Activated B cell treated with CpG ODN at 0.5 μM for 24 hours (primary cell): ENCODE results near the gene ASF1B. TPM values are rescaled to one million over a fixed set of nuclear protein-coding genes. Genes with fewer than 3 reads are reported as not detected.

Experiments
- ATAC-seq: fragments of 200-7000 bp; cut with Tn5 transposase; one replicate; pipeline ENCODE4 v1.10.0; 2021; ENCODE audit warnings: low read depth, mild to moderate bottlenecking, moderate library complexity
- CTCF ChIA-PET: fragments of 350-600 bp; sonication (Branson Sonifier 250); formaldehyde crosslinking; loops from one replicate; lab custom pipeline; 2021; ENCODE audit warnings: antibody characterized with exemption; lab: Charles Lee
- POLR2A ChIA-PET: fragments of 350-600 bp; sonication (Branson Sonifier 250); formaldehyde crosslinking; loops from one replicate; lab custom pipeline; 2021; ENCODE audit warnings: antibody characterized with exemption; lab: Charles Lee
- DNase-seq: peaks from one replicate; pipeline ENCODE4 v3.0.0; 2022
- H3K27ac Mint-ChIP-seq: one replicate; pipeline ENCODE4 v1.8.0; 2020; ENCODE audit warnings: mixed read lengths
- H3K27me3 Mint-ChIP-seq: one replicate; pipeline ENCODE4 v1.8.0; 2021; ENCODE audit warnings: mixed read lengths
- H3K36me3 Mint-ChIP-seq: one replicate; pipeline ENCODE4 v1.8.0; 2021; ENCODE audit warnings: low read depth, mixed read lengths
- H3K4me1 Mint-ChIP-seq: one replicate; pipeline ENCODE4 v1.8.0; 2021; ENCODE audit warnings: mixed read lengths
- H3K4me3 Mint-ChIP-seq: one replicate; pipeline ENCODE4 v1.8.0; 2020; ENCODE audit warnings: mild to moderate bottlenecking, mixed read lengths
- H3K9me3 Mint-ChIP-seq: one replicate; pipeline ENCODE4 v1.8.0; 2020; ENCODE audit warnings: mixed read lengths
- CTCF ChIP-seq: fragments of 200-600 bp; IDR thresholded peaks from one replicate; pipeline ENCODE4 v1.8.0; 2022; ENCODE audit warnings: antibody characterized with exemption, mild to moderate bottlenecking
- intact Hi-C: fragments of 100-400 bp; cut with micrococcal nuclease; formaldehyde crosslinking; loops from one replicate; pipeline ENCODE4 v1.15.1; 2024
- total RNA-seq: library from RNA; stranded (reverse); gene quantifications from 2 replicates; pipeline ENCODE4 v1.2.3, GENCODE V29; 2022

ASF1B gene
- total RNA-seq, 1 donor from 2014 or later, result 3.7 TPM

GRCh38 chr19:14097532-14098151 lies 38.7 kb downstream of the ASF1B start:
- no peaks in the 10 kb centered on the region for H3K27me3 Mint-ChIP-seq
- H3K27ac Mint-ChIP-seq, result no peak overlapping the region
- H3K4me3 Mint-ChIP-seq, result no peak overlapping the region
- peaks cover 4% of the 10 kb centered on the region for H3K4me1 Mint-ChIP-seq
- H3K9me3 Mint-ChIP-seq, result peaks cover 3% of the 10 kb centered on the region
- H3K36me3 Mint-ChIP-seq, result peaks cover 28% of the 10 kb centered on the region
- no peak for DNase-seq
- intact Hi-C loops, result no loop called here
- no peak for ATAC-seq
- ChIA-PET POLR2A (no interaction called here), CTCF (no interaction called here)
- no peak for TF ChIP-seq CTCF

GRCh38 chr19:14096272-14096992 lies 40.0 kb downstream of the ASF1B start:
- Mint-ChIP-seq H3K36me3 (peaks cover 25% of the 10 kb centered on the region), H3K27me3 (no peaks in the 10 kb centered on the region), H3K27ac (no peak overlapping the region), H3K9me3 (peaks cover 3% of the 10 kb centered on the region), H3K4me3 (no peak overlapping the region), H3K4me1 (peaks cover 13% of the 10 kb centered on the region)
- ATAC-seq, result no peak
- ChIA-PET POLR2A (no interaction called here), CTCF (no interaction called here)
- intact Hi-C loops, result no loop called here
- DNase-seq, result no peak
- no peak for TF ChIP-seq CTCF

GRCh38 chr19:14094854-14095253 lies 41.5 kb downstream of the ASF1B start:
- intact Hi-C loops, result loop anchor here (5.0 kb wide), 1 partner anchor 348 kb away; a partner anchor contains a TSS
- ATAC-seq (no peak), DNase-seq (no peak)
- CTCF ChIA-PET, result interaction anchor here (1.9 kb wide), 1 partner anchor 21 kb away, joined by 6 read pairs; no protein-coding TSS in a partner anchor
- H3K4me1 Mint-ChIP-seq, result peaks cover 14% of the 10 kb centered on the region
- H3K4me3 Mint-ChIP-seq, result no peak overlapping the region
- no peaks in the 10 kb centered on the region for H3K27me3 Mint-ChIP-seq
- TF ChIP-seq CTCF, result no peak
- peaks cover 17% of the 10 kb centered on the region for H3K36me3 Mint-ChIP-seq
- peaks cover 3% of the 10 kb centered on the region for H3K9me3 Mint-ChIP-seq
- POLR2A ChIA-PET, result interaction anchor here (0.5 kb wide), 1 partner anchor 823 kb away, joined by 4 read pairs; no protein-coding TSS in a partner anchor
- H3K27ac Mint-ChIP-seq, result no peak overlapping the region

GRCh38 chr19:14093117-14093823 lies 43.1 kb downstream of the ASF1B start:
- DNase-seq, result no peak
- intact Hi-C loops, result loop anchor here (5.0 kb wide), 1 partner anchor 346 kb away; a partner anchor contains a TSS

More at GRCh38 chr19:14093117-14093823, 43.1 kb downstream of the ASF1B start:
- Mint-ChIP-seq H3K27me3 (no peaks in the 10 kb centered on the region), H3K9me3 (peaks cover 3% of the 10 kb centered on the region), H3K4me3 (peak overlapping the region; percentile 32), H3K4me1 (peaks cover 18% of the 10 kb centered on the region), H3K27ac (peak overlapping the region; percentile 63), H3K36me3 (peaks cover 23% of the 10 kb centered on the region)
- ChIA-PET CTCF (interaction anchor here (1.9 kb wide), 1 partner anchor 20 kb away, joined by 6 read pairs; no protein-coding TSS in a partner anchor), POLR2A (interaction anchor here (0.5 to 1.1 kb wide), 3 partner anchors 11 to 255 kb away, joined by 3 to 6 read pairs (median 3); no protein-coding TSS in a partner anchor)
- TF ChIP-seq CTCF, result no peak
- ATAC-seq, result no peak
